ENCODE measurements around the gene PGBD5. TPM values are rescaled to one million over a fixed set of nuclear protein-coding genes. Genes with fewer than 3 reads are reported as not detected.

Gene PGBD5
- total RNA-seq, 2 experiments from 2014 or later, result not detected

GRCh38 chr1:230375147-230375546 is 51.0 kb downstream of the PGBD5 start:
- CTCF ChIA-PET, result no interaction called here
- Mint-ChIP-seq H3K9me3 (peaks cover 10% of the 10 kb centered on the region), H3K4me1 (no peaks in the 10 kb centered on the region), H3K4me3 (no peak overlapping the region), H3K27me3 (peaks cover 8% of the 10 kb centered on the region), H3K36me3 (ENCODE audit: low read depth) (peaks cover 4% of the 10 kb centered on the region), H3K27ac (no peak overlapping the region)
- DNase-seq, result no peak
- POLR2A ChIA-PET, result no interaction called here

DNA sequence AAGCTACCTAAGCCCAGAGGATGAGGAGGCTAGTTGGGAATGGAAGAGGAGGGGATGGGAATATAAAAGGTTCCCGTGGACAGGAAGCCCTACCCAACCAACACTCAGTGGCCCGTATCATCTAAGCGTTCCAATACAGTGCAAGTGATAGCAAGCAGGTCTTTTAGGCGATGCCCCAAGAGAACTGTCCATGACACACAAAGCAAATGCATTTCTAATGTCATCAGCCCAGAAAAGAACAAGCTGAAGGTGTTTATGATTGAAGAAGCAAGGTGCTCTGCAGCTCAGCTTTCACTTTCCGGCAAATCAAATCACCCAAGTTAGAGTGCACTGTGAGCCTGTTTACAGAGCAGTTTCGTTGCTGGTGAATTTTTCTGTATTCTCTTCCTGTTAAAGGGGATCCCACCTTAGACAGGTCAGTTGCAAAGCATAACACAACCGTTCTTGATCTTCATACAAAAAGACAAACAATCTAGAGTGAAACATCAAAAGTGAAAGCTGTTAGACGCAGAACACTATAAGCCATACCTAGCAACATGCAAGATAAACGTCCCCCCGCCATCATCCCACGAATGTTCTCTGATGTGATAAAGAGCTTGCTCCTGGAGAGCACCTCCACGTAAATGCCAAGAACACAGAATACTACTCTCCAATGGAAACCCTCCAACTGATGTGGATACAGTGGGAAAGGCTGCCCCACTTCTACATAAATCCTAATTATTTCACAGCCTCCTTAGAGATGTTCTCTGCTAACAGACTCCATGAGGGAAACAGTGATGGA is 54.0 kb downstream of the PGBD5 start:
- Mint-ChIP-seq H3K27me3 (peaks cover 6% of the 10 kb centered on the region), H3K36me3 (ENCODE audit: low read depth) (no peaks in the 10 kb centered on the region), H3K27ac (no peak overlapping the region), H3K4me1 (no peaks in the 10 kb centered on the region), H3K4me3 (no peak overlapping the region), H3K9me3 (no peaks in the 10 kb centered on the region)
- DNase-seq, result no peak
- CTCF ChIA-PET, result no interaction called here
- POLR2A ChIA-PET, result no interaction called here

DNA sequence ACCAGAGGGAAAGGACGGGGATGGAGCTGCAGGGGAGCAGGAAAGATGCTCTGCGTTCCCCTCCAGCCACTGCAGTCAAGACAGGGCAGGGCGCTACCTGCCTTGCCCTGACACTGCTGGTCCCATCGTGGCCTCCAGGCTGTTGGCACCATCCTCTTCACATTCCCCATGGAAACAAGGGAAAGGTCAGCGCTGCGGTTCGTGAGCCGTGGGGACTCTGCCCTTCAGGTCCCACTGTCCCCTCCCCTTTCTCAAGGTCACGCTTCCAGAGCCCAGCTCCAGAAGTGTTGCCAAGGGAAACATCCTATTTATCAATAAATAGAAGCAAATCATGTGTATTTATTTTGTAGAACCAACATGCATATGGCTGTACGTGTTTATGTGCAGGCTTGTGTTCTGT is 56.0 kb downstream of the PGBD5 start:
- ChIA-PET POLR2A (no interaction called here), CTCF (no interaction called here)
- H3K9me3 Mint-ChIP-seq, result no peaks in the 10 kb centered on the region
- no peaks in the 10 kb centered on the region for H3K36me3 Mint-ChIP-seq (ENCODE audit: low read depth)
- no peak overlapping the region for H3K27ac Mint-ChIP-seq
- H3K4me1 Mint-ChIP-seq, result no peaks in the 10 kb centered on the region
- no peak overlapping the region for H3K4me3 Mint-ChIP-seq
- peaks cover 12% of the 10 kb centered on the region for H3K27me3 Mint-ChIP-seq
- DNase-seq, result no peak

DNA sequence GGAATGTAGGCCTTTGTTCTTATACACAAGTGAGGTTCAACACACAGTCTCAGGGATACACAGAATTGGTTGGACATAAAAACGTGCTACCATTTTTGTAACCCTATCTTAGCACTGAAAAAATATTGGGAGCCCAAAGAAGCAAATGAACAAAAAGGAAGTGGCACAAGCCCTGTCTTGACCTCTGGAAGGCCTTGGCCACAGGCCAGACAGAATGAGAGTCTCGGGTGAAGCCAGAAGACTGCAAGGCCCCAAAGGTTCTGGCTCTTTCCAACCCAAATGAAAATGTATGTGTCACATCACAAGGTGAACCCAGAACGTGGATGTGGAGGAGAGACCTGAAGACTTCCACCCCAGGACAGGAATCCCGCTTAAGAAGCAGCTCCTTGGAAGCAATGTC is 57.3 kb downstream of the PGBD5 start:
- no peak for DNase-seq
- ChIA-PET CTCF (no interaction called here), POLR2A (no interaction called here)
- H3K27ac Mint-ChIP-seq, result no peak overlapping the region
- no peaks in the 10 kb centered on the region for H3K9me3 Mint-ChIP-seq
- H3K4me3 Mint-ChIP-seq, result no peak overlapping the region
- H3K36me3 Mint-ChIP-seq (ENCODE audit: low read depth), result no peaks in the 10 kb centered on the region
- no peaks in the 10 kb centered on the region for H3K4me1 Mint-ChIP-seq
- H3K27me3 Mint-ChIP-seq, result peaks cover 10% of the 10 kb centered on the region

- no peak overlapping the region for H3K4me3 Mint-ChIP-seq
These were observed 57.8 kb downstream of the PGBD5 start for GRCh38 chr1:230368363-230368762.

DNA sequence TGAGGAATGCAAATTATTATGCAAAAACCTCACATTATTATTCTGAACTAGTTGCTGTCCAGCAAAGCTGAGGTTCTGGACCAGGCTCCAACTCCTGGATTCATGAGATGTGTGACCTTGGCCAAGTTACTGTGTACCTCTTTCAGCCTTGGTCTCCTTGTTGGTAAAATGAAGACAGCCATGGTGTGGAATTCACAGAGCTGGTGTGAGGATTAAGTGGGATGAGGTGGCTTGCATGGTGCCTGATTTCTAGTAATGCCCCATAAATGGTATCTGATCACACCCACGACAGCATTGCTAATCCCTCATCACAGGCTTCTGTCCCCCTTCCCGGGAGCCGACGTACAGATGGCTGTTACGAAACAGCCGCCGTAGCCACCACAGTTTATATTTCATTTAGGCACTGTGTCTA is 59.6 kb downstream of the PGBD5 start:
- Mint-ChIP-seq H3K36me3 (ENCODE audit: low read depth) (no peaks in the 10 kb centered on the region), H3K9me3 (no peaks in the 10 kb centered on the region), H3K27ac (no peak overlapping the region), H3K27me3 (peaks cover 6% of the 10 kb centered on the region), H3K4me3 (no peak overlapping the region), H3K4me1 (no peaks in the 10 kb centered on the region)
- no peak for DNase-seq
- ChIA-PET CTCF (no interaction called here), POLR2A (no interaction called here)

More at GRCh38 chr1:230368363-230368762, 57.8 kb downstream of the PGBD5 start:
- H3K4me1 Mint-ChIP-seq, result no peaks in the 10 kb centered on the region
- ChIA-PET POLR2A (no interaction called here), CTCF (no interaction called here)
- H3K9me3 Mint-ChIP-seq, result no peaks in the 10 kb centered on the region
- H3K36me3 Mint-ChIP-seq (ENCODE audit: low read depth), result no peaks in the 10 kb centered on the region
- no peak overlapping the region for H3K27ac Mint-ChIP-seq
- no peak for DNase-seq
- peaks cover 10% of the 10 kb centered on the region for H3K27me3 Mint-ChIP-seq

- CTCF ChIA-PET, result no interaction called here
- no peak overlapping the region for H3K4me3 Mint-ChIP-seq
- H3K36me3 Mint-ChIP-seq (ENCODE audit: low read depth), result no peaks in the 10 kb centered on the region
- POLR2A ChIA-PET, result no interaction called here
- no peaks in the 10 kb centered on the region for H3K4me1 Mint-ChIP-seq
- H3K27ac Mint-ChIP-seq, result no peak overlapping the region
- no peaks in the 10 kb centered on the region for H3K9me3 Mint-ChIP-seq
- DNase-seq, result no peak
- H3K27me3 Mint-ChIP-seq, result peaks cover 6% of the 10 kb centered on the region
These were observed 60.3 kb downstream of the PGBD5 start for GRCh38 chr1:230365723-230366307.

DNA sequence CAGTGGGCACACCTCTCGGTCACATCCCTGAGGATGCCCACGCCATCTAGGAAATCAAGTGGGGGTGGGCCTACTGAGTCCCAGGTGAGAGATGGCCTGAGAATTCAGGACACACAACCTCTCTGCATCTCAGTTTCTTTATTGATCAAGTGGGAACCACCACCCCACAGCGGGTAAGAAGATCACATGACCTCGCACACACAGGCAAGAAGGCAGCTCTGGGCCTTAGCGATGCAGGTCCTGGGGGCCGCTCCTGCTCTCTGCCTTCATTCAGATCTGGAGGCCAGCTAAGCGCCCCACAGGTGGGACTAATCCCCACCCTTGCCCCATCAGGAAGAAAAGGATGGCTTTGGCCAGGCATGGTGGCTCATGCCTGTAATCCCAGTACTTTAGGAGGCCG is 63.2 kb downstream of the PGBD5 start:
- POLR2A ChIA-PET, result no interaction called here
- Mint-ChIP-seq H3K4me1 (no peaks in the 10 kb centered on the region), H3K27me3 (peaks cover 6% of the 10 kb centered on the region), H3K9me3 (no peaks in the 10 kb centered on the region), H3K36me3 (ENCODE audit: low read depth) (no peaks in the 10 kb centered on the region), H3K27ac (no peak overlapping the region), H3K4me3 (no peak overlapping the region)
- CTCF ChIA-PET, result no interaction called here
- no peak for DNase-seq

DNA sequence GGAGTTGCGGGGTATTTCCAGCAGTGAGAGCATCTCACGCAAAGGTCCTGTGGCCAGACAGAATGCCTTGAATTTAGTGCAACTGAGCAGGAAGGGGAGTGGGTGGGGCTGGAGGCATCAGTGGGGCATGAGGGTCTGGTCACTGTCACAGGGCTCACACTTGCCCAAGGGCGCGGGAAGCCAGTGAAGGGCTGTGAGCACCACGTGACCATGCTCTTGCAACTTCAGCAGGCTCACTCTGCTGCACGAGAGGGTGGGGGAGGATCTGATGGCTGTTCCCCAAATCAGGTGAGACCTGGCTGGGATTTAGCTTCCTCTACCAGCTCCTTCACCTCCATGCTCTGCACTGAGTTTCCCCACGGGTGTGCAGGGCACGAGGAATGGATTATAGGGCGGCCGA is 64.2 kb downstream of the PGBD5 start:
- Mint-ChIP-seq H3K27ac (no peak overlapping the region), H3K4me1 (no peaks in the 10 kb centered on the region), H3K36me3 (ENCODE audit: low read depth) (no peaks in the 10 kb centered on the region), H3K27me3 (peaks cover 6% of the 10 kb centered on the region), H3K9me3 (no peaks in the 10 kb centered on the region), H3K4me3 (no peak overlapping the region)
- CTCF ChIA-PET, result no interaction called here
- POLR2A ChIA-PET, result no interaction called here
- no peak for DNase-seq

DNA sequence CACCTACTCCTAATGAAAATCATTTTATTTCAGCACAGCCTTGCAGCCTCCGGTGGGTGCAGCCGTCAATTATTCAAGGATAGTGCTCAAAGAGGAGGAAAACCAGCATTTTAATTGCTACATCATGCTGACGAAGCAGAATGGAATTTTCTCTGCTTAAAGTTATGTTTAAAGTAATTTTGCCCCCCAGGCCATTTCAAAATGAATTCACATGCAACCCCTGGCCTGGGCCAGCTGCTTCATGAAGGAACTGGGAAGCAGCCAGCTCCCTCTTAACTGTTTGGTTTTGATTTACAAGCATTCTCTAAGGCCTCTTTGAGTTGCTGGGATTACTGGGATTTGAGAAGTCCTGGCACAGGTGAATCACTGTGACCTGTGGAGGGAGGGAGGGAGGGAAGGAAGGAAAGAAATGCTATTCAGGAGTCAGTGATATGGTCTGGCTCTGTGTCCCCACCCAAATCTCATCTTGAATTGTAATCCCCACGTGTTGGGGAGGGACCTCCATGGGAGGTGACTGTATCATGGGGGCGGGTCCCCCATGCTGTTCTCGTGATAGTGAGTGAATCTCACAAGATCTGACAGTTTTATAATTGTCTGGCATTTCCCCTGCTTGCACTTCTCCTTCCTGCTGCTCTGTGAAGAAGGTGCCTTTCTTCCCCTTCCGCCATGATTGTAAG is 66.0 kb downstream of the PGBD5 start:
- ChIA-PET POLR2A (no interaction called here), CTCF (no interaction called here)
- no peak for DNase-seq
- H3K9me3 Mint-ChIP-seq, result no peaks in the 10 kb centered on the region
- no peak overlapping the region for H3K4me3 Mint-ChIP-seq
- no peaks in the 10 kb centered on the region for H3K27me3 Mint-ChIP-seq
- H3K4me1 Mint-ChIP-seq, result no peaks in the 10 kb centered on the region
- no peaks in the 10 kb centered on the region for H3K36me3 Mint-ChIP-seq (ENCODE audit: low read depth)
- H3K27ac Mint-ChIP-seq, result no peak overlapping the region

DNA sequence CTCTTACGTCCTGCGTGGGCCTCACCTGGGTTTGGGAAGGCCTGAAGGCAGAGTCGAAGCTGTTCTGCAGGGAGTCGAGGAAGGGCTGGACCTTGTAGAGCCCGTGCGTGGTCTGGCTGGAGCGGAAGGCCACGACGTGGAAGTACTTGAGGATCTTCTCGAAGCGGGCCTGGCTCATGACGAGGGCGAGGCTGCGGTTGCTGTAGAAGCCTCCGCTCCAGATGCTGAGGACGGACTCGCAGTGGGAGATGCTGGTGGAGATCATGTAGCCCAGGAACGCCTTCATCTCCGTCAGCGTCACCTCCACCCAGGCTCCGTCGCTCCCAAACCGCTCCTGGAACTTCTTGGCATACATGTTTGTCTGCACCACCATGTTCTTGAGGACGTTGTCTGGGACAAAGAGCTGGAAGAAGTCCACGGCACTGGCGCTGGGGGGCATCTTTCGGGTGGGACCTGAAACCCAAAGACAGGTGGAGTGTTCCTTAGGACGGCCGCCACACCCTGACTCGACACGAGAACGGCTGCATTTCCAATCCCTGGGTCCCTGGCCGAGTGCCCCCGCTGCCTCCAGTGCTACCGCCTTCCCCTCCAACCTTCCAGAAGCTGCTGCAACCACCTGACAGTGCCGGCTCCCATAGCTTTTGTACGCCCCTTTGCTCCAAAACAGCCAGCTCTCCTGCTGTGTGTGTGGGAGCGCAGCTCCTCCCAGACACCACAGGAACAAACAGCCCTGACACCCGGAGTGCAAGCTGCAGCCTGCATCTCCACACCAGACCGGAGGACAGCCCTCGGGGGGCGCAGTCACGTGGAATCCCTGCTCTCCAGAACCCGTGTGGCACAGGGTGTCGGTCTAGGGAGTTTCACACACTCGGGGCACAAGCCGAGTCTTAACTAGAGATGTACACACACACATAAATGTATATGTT is 69.0 kb downstream of the PGBD5 start:
- H3K4me3 Mint-ChIP-seq, result no peak overlapping the region
- CTCF ChIA-PET, result no interaction called here
- H3K27me3 Mint-ChIP-seq, result no peaks in the 10 kb centered on the region
- H3K27ac Mint-ChIP-seq, result no peak overlapping the region
- no peak for DNase-seq
- H3K4me1 Mint-ChIP-seq, result no peaks in the 10 kb centered on the region
- no peaks in the 10 kb centered on the region for H3K36me3 Mint-ChIP-seq (ENCODE audit: low read depth)
- POLR2A ChIA-PET, result no interaction called here
- no peaks in the 10 kb centered on the region for H3K9me3 Mint-ChIP-seq

DNA sequence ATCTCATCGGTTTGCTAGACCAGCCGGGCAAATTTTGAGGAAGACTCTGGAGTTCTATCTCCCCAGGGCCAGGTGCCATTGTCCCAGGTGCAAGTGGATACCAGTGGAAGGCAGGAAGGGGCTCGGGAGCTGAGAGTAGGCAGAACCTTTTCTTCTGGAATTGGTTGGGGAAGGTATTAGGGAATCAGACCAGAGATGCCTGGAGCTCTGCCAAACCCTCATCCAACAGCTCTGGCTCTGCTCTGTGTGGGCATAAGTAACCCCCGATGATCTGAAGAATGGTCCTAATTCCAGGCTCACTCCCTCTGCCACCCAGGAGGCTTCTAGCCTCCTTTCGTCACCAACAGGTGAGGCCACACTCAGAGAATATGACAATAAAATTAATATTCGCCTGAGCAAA is 69.9 kb downstream of the PGBD5 start:
- H3K36me3 Mint-ChIP-seq (ENCODE audit: low read depth), result no peaks in the 10 kb centered on the region
- no peaks in the 10 kb centered on the region for H3K4me1 Mint-ChIP-seq
- H3K4me3 Mint-ChIP-seq, result no peak overlapping the region
- H3K27me3 Mint-ChIP-seq, result no peaks in the 10 kb centered on the region
- H3K9me3 Mint-ChIP-seq, result no peaks in the 10 kb centered on the region
- DNase-seq, result no peak
- ChIA-PET CTCF (no interaction called here), POLR2A (no interaction called here)
- no peak overlapping the region for H3K27ac Mint-ChIP-seq

GRCh38 chr1:230355594-230355993 is 70.5 kb downstream of the PGBD5 start:
- ChIA-PET POLR2A (no interaction called here), CTCF (no interaction called here)
- Mint-ChIP-seq H3K4me1 (no peaks in the 10 kb centered on the region), H3K4me3 (no peak overlapping the region), H3K27ac (no peak overlapping the region), H3K9me3 (no peaks in the 10 kb centered on the region), H3K36me3 (ENCODE audit: low read depth) (no peaks in the 10 kb centered on the region), H3K27me3 (no peaks in the 10 kb centered on the region)
- DNase-seq, result no peak
